H1 (cell line): ENCODE results near the gene PAIP1. TPM values are rescaled to one million over a fixed set of nuclear protein-coding genes. Genes with fewer than 3 reads are reported as not detected.

Source experiments
- CBX5 ChIP-seq: fragments of 300-800, 300-1000 bp; sonication (generic); IDR thresholded peaks from 2 replicates; pipeline ENCODE4 v1.7.1; 2016; ENCODE audit warnings: antibody characterized with exemption, low read length, low read depth
- CREB1 ChIP-seq: IDR thresholded peaks from 2 replicates; pipeline ENCODE4 v1.6.1; 2012; ENCODE audit warnings: inconsistent platforms
- EGR1 ChIP-seq: IDR thresholded peaks from 2 replicates; pipeline ENCODE4 v1.6.1; 2011; ENCODE audit warnings: low read depth, low read length, borderline replicate concordance
- MAFK ChIP-seq: IDR thresholded peaks from 2 replicates; pipeline ENCODE4 v1.6.1; 2012; ENCODE audit warnings: low read depth, mild to moderate bottlenecking, improper control_type of control experiment, low read length
- NANOG ChIP-seq: IDR thresholded peaks from 2 replicates; pipeline ENCODE4 v1.6.1; 2011; ENCODE audit warnings: low read length, low read depth, mild to moderate bottlenecking, inconsistent platforms; ENCODE audit not compliant: insufficient read depth, poor library complexity, severe bottlenecking
- POLR2A ChIP-seq, 2 experiments: IDR thresholded peaks; 1 replicate in 1 of 2; 2 replicates in 1 of 2; pipeline ENCODE4 v1.6.1; 2011; ENCODE audit warnings: low read depth in 2 of 2, low read length in 2 of 2, mild to moderate bottlenecking in 2 of 2; ENCODE audit errors: control extremely low read depth in 1 of 2
- POU5F1 ChIP-seq: IDR thresholded peaks from 2 replicates; pipeline ENCODE4 v1.6.1; 2011; ENCODE audit warnings: low read depth, mild to moderate bottlenecking, low read length, moderate library complexity
- SAP30 ChIP-seq: fragments of 300-600 bp; sonication (generic); IDR thresholded peaks from 2 replicates; pipeline ENCODE4 v1.7.1; 2012; ENCODE audit warnings: low read length, moderate library complexity, mild to moderate bottlenecking, inconsistent platforms; ENCODE audit not compliant: insufficient read depth, insufficient replicate concordance
- SP2 ChIP-seq: IDR thresholded peaks from 2 replicates; pipeline ENCODE4 v1.6.1; 2012; ENCODE audit warnings: mild to moderate bottlenecking, low read length, inconsistent platforms
- TBP ChIP-seq: IDR thresholded peaks from 2 replicates; pipeline ENCODE4 v1.6.1; 2011; ENCODE audit warnings: low read depth, low read length, improper control_type of control experiment
- polyA plus RNA-seq, 7 experiments: library from polyadenylated mRNA; depleted of rRNA in 3 of 7; stranded (reverse) in 5 of 7; unstranded in 2 of 7; fragments of >200 nt in 5 of 7; fragments of 200-250 nt in 2 of 7; gene quantifications; 1 replicate in 5 of 7; 2 replicates in 1 of 7; 4 replicates in 1 of 7; pipeline versions ENCODE4 v1.2.1 to v1.2.3, GENCODE V29; 2011 to 2013; ENCODE audit warnings: missing spikeins in 2 of 7, mixed read lengths in 2 of 7
- total RNA-seq: library from RNA; stranded (reverse); fragmentation: NEBNext Ultra II Directional; extraction: Animal tissue kit (Norgen Biotek cat#: 25700); gene quantifications from 2 replicates; pipeline ENCODE4 v1.2.1, GENCODE V29; 2021
- TF ChIP-seq, protein P1 (sequence below): fragments of 300-600 bp; sonication (generic); IDR thresholded peaks from 2 replicates; pipeline ENCODE4 v1.7.1; 2012; ENCODE audit warnings: low read length, moderate library complexity, mild to moderate bottlenecking, inconsistent platforms; ENCODE audit not compliant: insufficient replicate concordance

Gene PAIP1
- total and polyA plus RNA-seq, 2 of the 8 experiments (the other 6 are each of a cell fraction or from before 2014, with no cell fraction given) = 62.9 to 89.5 TPM

DNA sequence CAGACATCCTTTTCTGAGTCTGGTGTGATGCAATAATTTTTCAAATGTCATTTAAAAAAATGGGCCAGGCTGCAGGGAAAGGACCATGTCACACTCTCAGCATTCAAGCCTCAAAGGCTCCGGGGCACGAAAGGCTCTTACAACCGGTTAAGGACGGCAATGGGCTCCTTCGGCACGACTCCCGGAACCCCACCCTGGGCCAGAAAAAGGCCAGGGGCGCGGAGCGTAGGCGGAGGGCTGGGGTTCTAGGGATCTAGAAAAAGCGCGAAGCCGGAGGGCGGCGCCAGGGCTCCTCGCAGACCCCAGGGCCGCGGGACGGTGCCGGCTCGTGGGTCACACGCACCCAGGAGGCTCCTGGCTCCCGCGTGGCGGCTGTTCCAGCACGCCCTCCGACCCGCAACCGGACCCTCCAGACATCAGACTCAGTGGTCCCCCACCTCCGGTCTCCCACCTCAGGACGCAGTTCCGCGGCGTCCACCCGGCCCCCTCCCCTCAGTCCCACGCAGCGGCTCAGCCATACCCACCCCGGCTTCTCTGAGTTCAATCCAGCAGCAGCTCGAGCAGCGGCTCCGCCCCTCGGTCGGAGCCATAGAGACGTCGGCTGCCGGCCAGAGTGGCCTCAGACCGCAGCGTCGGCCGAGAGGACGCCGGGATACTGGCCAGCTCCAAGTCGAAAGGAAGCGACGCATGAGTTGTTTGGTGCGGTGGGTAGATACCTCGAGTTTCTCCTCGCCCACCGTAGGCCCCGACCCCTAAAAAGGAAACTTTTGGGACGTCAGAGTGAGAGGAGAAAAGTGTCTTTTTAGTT is 73.4 kb downstream of the PAIP1 start, which contains the start of gene TMEM267 (continued):
- TF ChIP-seq, protein P1, sequence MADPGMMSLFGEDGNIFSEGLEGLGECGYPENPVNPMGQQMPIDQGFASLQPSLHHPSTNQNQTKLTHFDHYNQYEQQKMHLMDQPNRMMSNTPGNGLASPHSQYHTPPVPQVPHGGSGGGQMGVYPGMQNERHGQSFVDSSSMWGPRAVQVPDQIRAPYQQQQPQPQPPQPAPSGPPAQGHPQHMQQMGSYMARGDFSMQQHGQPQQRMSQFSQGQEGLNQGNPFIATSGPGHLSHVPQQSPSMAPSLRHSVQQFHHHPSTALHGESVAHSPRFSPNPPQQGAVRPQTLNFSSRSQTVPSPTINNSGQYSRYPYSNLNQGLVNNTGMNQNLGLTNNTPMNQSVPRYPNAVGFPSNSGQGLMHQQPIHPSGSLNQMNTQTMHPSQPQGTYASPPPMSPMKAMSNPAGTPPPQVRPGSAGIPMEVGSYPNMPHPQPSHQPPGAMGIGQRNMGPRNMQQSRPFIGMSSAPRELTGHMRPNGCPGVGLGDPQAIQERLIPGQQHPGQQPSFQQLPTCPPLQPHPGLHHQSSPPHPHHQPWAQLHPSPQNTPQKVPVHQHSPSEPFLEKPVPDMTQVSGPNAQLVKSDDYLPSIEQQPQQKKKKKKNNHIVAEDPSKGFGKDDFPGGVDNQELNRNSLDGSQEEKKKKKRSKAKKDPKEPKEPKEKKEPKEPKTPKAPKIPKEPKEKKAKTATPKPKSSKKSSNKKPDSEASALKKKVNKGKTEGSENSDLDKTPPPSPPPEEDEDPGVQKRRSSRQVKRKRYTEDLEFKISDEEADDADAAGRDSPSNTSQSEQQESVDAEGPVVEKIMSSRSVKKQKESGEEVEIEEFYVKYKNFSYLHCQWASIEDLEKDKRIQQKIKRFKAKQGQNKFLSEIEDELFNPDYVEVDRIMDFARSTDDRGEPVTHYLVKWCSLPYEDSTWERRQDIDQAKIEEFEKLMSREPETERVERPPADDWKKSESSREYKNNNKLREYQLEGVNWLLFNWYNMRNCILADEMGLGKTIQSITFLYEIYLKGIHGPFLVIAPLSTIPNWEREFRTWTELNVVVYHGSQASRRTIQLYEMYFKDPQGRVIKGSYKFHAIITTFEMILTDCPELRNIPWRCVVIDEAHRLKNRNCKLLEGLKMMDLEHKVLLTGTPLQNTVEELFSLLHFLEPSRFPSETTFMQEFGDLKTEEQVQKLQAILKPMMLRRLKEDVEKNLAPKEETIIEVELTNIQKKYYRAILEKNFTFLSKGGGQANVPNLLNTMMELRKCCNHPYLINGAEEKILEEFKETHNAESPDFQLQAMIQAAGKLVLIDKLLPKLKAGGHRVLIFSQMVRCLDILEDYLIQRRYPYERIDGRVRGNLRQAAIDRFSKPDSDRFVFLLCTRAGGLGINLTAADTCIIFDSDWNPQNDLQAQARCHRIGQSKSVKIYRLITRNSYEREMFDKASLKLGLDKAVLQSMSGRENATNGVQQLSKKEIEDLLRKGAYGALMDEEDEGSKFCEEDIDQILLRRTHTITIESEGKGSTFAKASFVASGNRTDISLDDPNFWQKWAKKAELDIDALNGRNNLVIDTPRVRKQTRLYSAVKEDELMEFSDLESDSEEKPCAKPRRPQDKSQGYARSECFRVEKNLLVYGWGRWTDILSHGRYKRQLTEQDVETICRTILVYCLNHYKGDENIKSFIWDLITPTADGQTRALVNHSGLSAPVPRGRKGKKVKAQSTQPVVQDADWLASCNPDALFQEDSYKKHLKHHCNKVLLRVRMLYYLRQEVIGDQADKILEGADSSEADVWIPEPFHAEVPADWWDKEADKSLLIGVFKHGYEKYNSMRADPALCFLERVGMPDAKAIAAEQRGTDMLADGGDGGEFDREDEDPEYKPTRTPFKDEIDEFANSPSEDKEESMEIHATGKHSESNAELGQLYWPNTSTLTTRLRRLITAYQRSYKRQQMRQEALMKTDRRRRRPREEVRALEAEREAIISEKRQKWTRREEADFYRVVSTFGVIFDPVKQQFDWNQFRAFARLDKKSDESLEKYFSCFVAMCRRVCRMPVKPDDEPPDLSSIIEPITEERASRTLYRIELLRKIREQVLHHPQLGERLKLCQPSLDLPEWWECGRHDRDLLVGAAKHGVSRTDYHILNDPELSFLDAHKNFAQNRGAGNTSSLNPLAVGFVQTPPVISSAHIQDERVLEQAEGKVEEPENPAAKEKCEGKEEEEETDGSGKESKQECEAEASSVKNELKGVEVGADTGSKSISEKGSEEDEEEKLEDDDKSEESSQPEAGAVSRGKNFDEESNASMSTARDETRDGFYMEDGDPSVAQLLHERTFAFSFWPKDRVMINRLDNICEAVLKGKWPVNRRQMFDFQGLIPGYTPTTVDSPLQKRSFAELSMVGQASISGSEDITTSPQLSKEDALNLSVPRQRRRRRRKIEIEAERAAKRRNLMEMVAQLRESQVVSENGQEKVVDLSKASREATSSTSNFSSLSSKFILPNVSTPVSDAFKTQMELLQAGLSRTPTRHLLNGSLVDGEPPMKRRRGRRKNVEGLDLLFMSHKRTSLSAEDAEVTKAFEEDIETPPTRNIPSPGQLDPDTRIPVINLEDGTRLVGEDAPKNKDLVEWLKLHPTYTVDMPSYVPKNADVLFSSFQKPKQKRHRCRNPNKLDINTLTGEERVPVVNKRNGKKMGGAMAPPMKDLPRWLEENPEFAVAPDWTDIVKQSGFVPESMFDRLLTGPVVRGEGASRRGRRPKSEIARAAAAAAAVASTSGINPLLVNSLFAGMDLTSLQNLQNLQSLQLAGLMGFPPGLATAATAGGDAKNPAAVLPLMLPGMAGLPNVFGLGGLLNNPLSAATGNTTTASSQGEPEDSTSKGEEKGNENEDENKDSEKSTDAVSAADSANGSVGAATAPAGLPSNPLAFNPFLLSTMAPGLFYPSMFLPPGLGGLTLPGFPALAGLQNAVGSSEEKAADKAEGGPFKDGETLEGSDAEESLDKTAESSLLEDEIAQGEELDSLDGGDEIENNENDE = no peak
- peak; percentile 90 for TF ChIP-seq EGR1
- TF ChIP-seq CBX5 = no peak
- no peak for TF ChIP-seq NANOG
- TF ChIP-seq CREB1 = peak; percentile 75
- no peak for TF ChIP-seq SAP30
- peak; percentile 91 for TF ChIP-seq TBP
- no peak for TF ChIP-seq MAFK
- peak; percentile 73 for TF ChIP-seq SP2
- no peak for TF ChIP-seq POU5F1
- TF ChIP-seq POLR2A (IDR thresholded peaks at IDR 0.05; ENCODE audit: control extremely low read depth in 1 of 2, low read depth in 2 of 2, low read length in 2 of 2) = peak; percentile 82 to 90; a peak in 2 of 3 replicates
